ENCODE measurements around the gene RNFT2.

GRCh38 chr12:116712458-116713303, 25.4 kb upstream of the RNFT2 start:
- TF ChIP-seq CTCF (IDR thresholded peaks at IDR 0.05 in 2 of 3, conservative IDR thresholded peaks at IDR 0.05 in 1 of 3; ENCODE audit: borderline replicate concordance in 1 of 3, insufficient read depth in 1 of 3, low read depth in 2 of 3, low read length in 2 of 3) (no peak), POLR2AphosphoS5 (IDR thresholded peaks at IDR 0.05; ENCODE audit: low read depth, low read length) (no peak)

Measured in HCT116 (cell line).